ENCODE results near the gene PNPLA2.

The PNPLA2 gene

DNA sequence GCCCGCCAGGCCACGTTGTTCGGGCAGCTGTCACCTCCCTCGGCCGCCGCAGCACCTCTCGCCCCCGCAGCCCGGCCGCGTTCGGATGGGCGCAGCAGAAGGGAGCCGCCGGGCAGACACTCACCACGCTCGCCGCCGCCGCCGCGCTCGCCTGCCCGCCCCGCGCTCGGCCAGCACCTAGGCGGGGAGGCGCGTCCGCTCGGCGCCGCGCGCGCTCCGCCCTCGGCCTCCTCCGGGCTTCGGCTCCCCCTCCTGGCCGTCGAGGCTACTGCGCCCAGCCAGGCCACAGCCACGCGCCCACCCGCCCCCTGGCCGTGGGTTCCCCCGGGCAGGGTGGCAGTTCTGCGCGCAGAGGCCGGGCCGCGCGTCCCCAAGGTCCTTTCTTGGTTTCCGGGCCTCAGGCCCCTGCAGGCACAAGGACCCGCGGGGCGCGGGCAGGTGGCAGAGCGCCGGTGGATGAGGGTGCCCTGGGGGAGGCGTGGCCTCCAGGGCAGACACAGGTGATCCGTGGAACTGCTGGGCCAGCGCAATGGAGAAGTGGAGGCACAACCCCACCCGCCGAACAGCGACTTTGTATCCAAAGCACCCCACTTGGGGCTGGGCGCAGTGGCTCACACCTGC, 20.5 kb upstream of the PNPLA2 start, which contains the start of gene SLC25A22:
SLC25A22 (minus strand) TSS at position 189 of the 621 bp plus-strand sequence. CDS start 3,275 bp downstream, outside the sequence.
- Histone ChIP-seq H3K9ac (peak within 1 kb of the TSS; percentile 67), H2AFZ (ENCODE audit: low read depth) (peak within 1 kb of the TSS; percentile 42), H3K4me1 (ENCODE audit: low read depth, poor library complexity, severe bottlenecking) (peaks cover 12% of the 10 kb centered on the region), H3K36me3 (ENCODE audit: insufficient read depth) (no peaks in the 10 kb centered on the region), H3K4me2 (peak within 1 kb of the TSS; percentile 99), H4K20me1 (ENCODE audit: insufficient read depth) (no peaks in the 10 kb centered on the region), H3K27ac (peak within 1 kb of the TSS; percentile 50), H3K79me2 (ENCODE audit: insufficient read depth, low read depth) (0 out of 2 replicates have a peak, but pooled peaks cover 4% of the 10 kb centered on the region), H3K4me3 (IDR thresholded peaks at IDR 0.05; ENCODE audit: insufficient read depth, low read depth, low read length) (peak within 1 kb of the TSS; percentile 28), H3K27me3 (ENCODE audit: insufficient read depth, low read depth) (no peaks in the 10 kb centered on the region)
- TF ChIP-seq CTCF (conservative IDR thresholded peaks at IDR 0.05; ENCODE audit: low read depth, low read length): peak; percentile 67

DNA sequence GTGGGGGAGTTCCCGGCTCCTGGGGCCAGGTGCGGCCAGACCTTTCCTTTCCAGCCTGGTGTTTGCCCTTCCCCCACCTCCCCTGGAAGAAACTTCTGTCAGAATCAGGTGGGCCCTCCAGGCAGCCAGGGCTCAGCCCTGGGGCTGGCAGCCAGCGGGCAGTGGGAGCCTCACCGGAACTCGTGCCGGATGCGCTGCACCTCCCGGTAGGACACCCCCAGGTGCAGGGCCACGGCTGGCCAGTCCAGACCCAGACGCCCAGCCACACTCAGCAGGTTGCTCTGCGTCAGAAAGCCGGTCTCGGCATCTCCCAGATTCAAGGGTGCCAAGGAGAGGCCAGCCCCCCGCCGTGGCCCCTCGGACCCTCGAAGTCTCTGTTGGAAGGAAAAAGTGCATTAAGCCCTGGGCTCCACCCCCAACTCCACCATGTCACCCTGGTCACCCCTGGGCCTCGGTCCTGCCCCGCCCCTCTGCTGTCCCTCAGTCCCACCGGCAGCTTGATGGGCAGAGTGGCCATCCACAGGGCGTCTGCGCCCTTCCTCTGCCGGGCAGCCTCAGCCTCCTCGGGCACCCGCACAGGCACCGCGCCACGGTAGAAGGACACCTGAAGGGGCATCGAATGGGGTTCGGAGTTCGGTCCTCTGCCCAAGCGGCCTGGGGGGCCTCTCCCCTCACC, 18.9 kb upstream of the PNPLA2 start:
- Histone ChIP-seq H3K4me3 (IDR thresholded peaks at IDR 0.05; ENCODE audit: insufficient read depth, low read depth, low read length) (no peak overlapping the region), H3K27ac (no peak overlapping the region), H3K79me2 (ENCODE audit: insufficient read depth, low read depth) (0 out of 2 replicates have a peak, but pooled peaks cover 4% of the 10 kb centered on the region), H2AFZ (ENCODE audit: low read depth) (no peak overlapping the region), H3K36me3 (ENCODE audit: insufficient read depth) (no peaks in the 10 kb centered on the region), H3K4me2 (no peak overlapping the region), H3K27me3 (ENCODE audit: insufficient read depth, low read depth) (no peaks in the 10 kb centered on the region), H3K4me1 (ENCODE audit: low read depth, poor library complexity, severe bottlenecking) (peaks cover 21% of the 10 kb centered on the region), H3K9ac (no peak overlapping the region), H4K20me1 (ENCODE audit: insufficient read depth) (no peaks in the 10 kb centered on the region)
- no peak for TF ChIP-seq CTCF (conservative IDR thresholded peaks at IDR 0.05; ENCODE audit: low read depth, low read length)

DNA sequence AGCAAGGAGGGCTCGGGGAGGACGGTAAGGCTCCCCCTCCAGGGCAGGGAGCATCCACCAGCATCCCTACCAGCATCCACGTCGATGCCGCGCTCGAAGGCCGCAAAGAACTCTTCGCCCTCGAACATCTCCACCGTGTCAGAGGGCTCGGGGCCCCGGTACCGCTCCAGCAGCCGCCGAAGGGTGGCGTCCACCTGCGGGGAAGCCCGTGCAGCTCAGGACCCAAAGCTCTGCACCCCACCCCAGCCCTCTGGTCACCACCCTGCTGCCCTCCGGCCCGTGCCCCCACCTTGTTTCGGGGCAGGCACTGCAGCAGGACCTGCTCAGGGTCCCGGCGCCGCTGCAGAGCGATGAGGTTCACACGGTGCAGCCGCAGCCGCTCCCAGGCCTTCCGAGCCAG, 18.2 kb upstream of the PNPLA2 start:
- Histone ChIP-seq H2AFZ (ENCODE audit: low read depth) (no peak overlapping the region), H3K79me2 (ENCODE audit: insufficient read depth, low read depth) (0 out of 2 replicates have a peak, but pooled peaks cover 4% of the 10 kb centered on the region), H4K20me1 (ENCODE audit: insufficient read depth) (no peaks in the 10 kb centered on the region), H3K9ac (no peak overlapping the region), H3K4me2 (no peak overlapping the region), H3K36me3 (ENCODE audit: insufficient read depth) (no peaks in the 10 kb centered on the region), H3K4me1 (ENCODE audit: low read depth, poor library complexity, severe bottlenecking) (peaks cover 21% of the 10 kb centered on the region), H3K27ac (no peak overlapping the region), H3K4me3 (IDR thresholded peaks at IDR 0.05; ENCODE audit: insufficient read depth, low read depth, low read length) (no peak overlapping the region), H3K27me3 (ENCODE audit: insufficient read depth, low read depth) (no peaks in the 10 kb centered on the region)
- no peak for TF ChIP-seq CTCF (conservative IDR thresholded peaks at IDR 0.05; ENCODE audit: low read depth, low read length)

DNA sequence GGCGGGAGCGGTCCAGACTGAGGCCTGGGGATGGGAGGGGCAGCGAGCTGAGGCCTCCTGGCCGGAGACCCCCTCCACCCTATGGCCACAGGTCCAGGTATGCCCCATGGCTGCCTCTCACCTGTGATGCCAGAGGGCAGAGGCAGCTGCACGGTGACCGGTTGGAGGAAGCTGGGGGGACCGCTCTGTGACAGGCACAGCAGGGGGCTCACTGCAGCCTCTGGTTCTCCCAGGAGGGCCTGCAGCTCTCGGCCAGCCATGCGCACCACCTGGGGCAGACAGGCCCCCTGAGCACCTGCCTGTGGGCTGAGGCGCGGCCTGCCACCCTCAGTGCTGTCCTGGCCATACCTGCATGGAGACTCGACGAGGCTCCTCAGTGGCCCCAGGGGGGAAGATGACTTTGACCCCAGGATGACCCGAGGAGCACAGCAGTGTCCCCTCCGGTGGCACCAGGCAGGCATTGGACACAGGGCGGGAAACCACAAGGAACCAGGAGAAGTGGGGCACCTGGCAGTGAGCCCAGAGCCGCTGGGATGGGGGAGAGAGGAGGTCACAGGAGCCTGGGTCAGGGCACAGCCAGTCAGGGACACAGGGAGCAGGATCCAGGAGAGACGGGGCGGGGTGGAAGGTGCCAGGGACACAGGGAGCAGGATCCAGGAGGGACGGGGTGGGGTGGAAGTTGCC, 17.5 kb upstream of the PNPLA2 start:
- Histone ChIP-seq H3K4me3 (IDR thresholded peaks at IDR 0.05; ENCODE audit: insufficient read depth, low read depth, low read length) (no peak overlapping the region), H3K4me2 (no peak overlapping the region), H3K79me2 (ENCODE audit: insufficient read depth, low read depth) (no peaks in the 10 kb centered on the region), H3K27ac (no peak overlapping the region), H3K4me1 (ENCODE audit: low read depth, poor library complexity, severe bottlenecking) (peaks cover 25% of the 10 kb centered on the region), H3K27me3 (ENCODE audit: insufficient read depth, low read depth) (no peaks in the 10 kb centered on the region), H4K20me1 (ENCODE audit: insufficient read depth) (no peaks in the 10 kb centered on the region), H3K9ac (no peak overlapping the region), H3K36me3 (ENCODE audit: insufficient read depth) (no peaks in the 10 kb centered on the region), H2AFZ (ENCODE audit: low read depth) (no peak overlapping the region)
- no peak for TF ChIP-seq CTCF (conservative IDR thresholded peaks at IDR 0.05; ENCODE audit: low read depth, low read length)

All from KMS-11 (cell line).